H1 (cell line): ENCODE data around the gene MICU2. TPM values are rescaled to one million over a fixed set of nuclear protein-coding genes. Genes with fewer than 3 reads are reported as not detected.

Experiments
- CTCF ChIA-PET: fragments of 300-600 bp; sonication (Branson Sonifier 250); formaldehyde crosslinking; loops from one replicate; lab custom pipeline; 2021; ENCODE audit not compliant: partially characterized antibody; lab: Charles Lee
- POLR2A ChIA-PET: fragments of 300-600 bp; sonication (Branson Sonifier 250); formaldehyde crosslinking; loops from one replicate; lab custom pipeline; 2021; ENCODE audit warnings: inconsistent platforms; ENCODE audit not compliant: partially characterized antibody; lab: Charles Lee
- DNase-seq, 2 experiments: peaks; one replicate each; pipeline versions ENCODE4 v3.0.0 to v3.0.0-alpha.2; 2010 to 2022; ENCODE audit warnings: low spot score in 2 of 2, low read depth in 1 of 2, mixed read lengths in 1 of 2
- FAIRE-seq: peaks from 2 replicates; lab custom pipeline; 2011; peaks lifted over from hg19 to GRCh38; lab: Jason Lieb, UNC
- H2AFZ ChIP-seq: 2 replicates; pipeline ENCODE4 v1.8.1; 2012; ENCODE audit warnings: low read length, inconsistent platforms
- H2AK5ac ChIP-seq: 2 replicates; pipeline ENCODE4 v1.6.1; 2013; ENCODE audit warnings: low read depth, low read length
- H2BK120ac ChIP-seq: replicated peaks from 2 replicates; pipeline ENCODE3; 2013; ENCODE audit warnings: low read depth, low read length, inconsistent platforms
- H2BK12ac ChIP-seq: 2 replicates; pipeline ENCODE4 v1.6.1; 2013; ENCODE audit warnings: low read depth, low read length
- H2BK15ac ChIP-seq: 2 replicates; pipeline ENCODE4 v1.6.1; 2013; ENCODE audit warnings: low read length
- H2BK20ac ChIP-seq: 2 replicates; pipeline ENCODE4 v1.6.1; 2013; ENCODE audit warnings: low read length
- H2BK5ac ChIP-seq: 2 replicates; pipeline ENCODE4 v1.6.1; 2013; ENCODE audit warnings: low read depth, low read length
- H3K14ac ChIP-seq: 2 replicates; pipeline ENCODE4 v1.6.1; 2013; ENCODE audit warnings: inconsistent platforms; ENCODE audit not compliant: insufficient read length
- H3K18ac ChIP-seq: 2 replicates; pipeline ENCODE4 v1.6.1; 2013; ENCODE audit warnings: low read length; ENCODE audit errors: extremely low read depth
- H3K23ac ChIP-seq: 2 replicates; pipeline ENCODE4 v1.6.1; 2013; ENCODE audit warnings: inconsistent platforms; ENCODE audit not compliant: insufficient read length
- H3K23me2 ChIP-seq: 2 replicates; pipeline ENCODE4 v1.6.1; 2013; ENCODE audit warnings: low read depth, low read length
- H3K27ac ChIP-seq: 2 replicates; pipeline ENCODE4 v1.6.1; 2011; ENCODE audit warnings: low read depth, low read length, inconsistent platforms
- H3K27me3 ChIP-seq, 4 experiments: replicated peaks in 1 of 4; 1 replicate in 1 of 4; 2 replicates in 3 of 4; pipeline versions ENCODE4 v1.6.1 to v1.8.1; 2011 to 2013; ENCODE audit warnings: low read length in 3 of 4, mild to moderate bottlenecking in 3 of 4, inconsistent platforms in 2 of 4, mixed read lengths in 2 of 4, moderate library complexity in 1 of 4; ENCODE audit not compliant: control insufficient read depth in 3 of 4, insufficient read depth in 3 of 4; ENCODE audit errors: extremely low read depth in 1 of 4
- H3K36me3 ChIP-seq, 4 experiments: 2 replicates each; pipeline versions ENCODE4 v1.6.1 to v1.8.1; 2011 to 2013; ENCODE audit warnings: mild to moderate bottlenecking in 4 of 4, low read length in 3 of 4, moderate library complexity in 2 of 4, control low read depth in 1 of 4, inconsistent platforms in 1 of 4; ENCODE audit not compliant: insufficient read depth in 4 of 4, control insufficient read depth in 2 of 4
- H3K4ac ChIP-seq: replicated peaks from 2 replicates; pipeline ENCODE3; 2013; ENCODE audit warnings: low read length, low read depth, mixed read lengths, inconsistent platforms; ENCODE audit not compliant: insufficient read length
- H3K4me1 ChIP-seq, 4 experiments: replicated peaks in 1 of 4; 1 replicate in 1 of 4; 2 replicates in 3 of 4; pipeline versions ENCODE4 v1.6.1 to v1.8.1; 2011 to 2013; ENCODE audit warnings: low read length in 3 of 4, inconsistent platforms in 2 of 4, mixed read lengths in 1 of 4; ENCODE audit not compliant: insufficient read depth in 4 of 4, control insufficient read depth in 3 of 4
- H3K4me2 ChIP-seq, 2 experiments: 2 replicates each; pipeline versions ENCODE4 v1.6.1 to v1.8.1; 2011 to 2013; ENCODE audit warnings: low read depth in 2 of 2, low read length in 2 of 2, control low read depth in 1 of 2, inconsistent platforms in 1 of 2, mild to moderate bottlenecking in 1 of 2; ENCODE audit not compliant: insufficient read depth in 1 of 2
- H3K4me3 ChIP-seq, 4 experiments: fragments of 200-600, 300-600 bp in 1 of 4; sonication (generic), shearing (Covaris generic), sonication (Bioruptor Twin) in 1 of 4; 2 replicates each; pipeline versions ENCODE4 v1.5.1 to v1.8.1; 2011 to 2016; ENCODE audit warnings: low read length in 4 of 4, low read depth in 3 of 4, control low read depth in 2 of 4, inconsistent platforms in 2 of 4, mild to moderate bottlenecking in 2 of 4, mixed read lengths in 1 of 4, moderate library complexity in 1 of 4; ENCODE audit not compliant: insufficient read depth in 2 of 4; ENCODE audit errors: extremely low read depth in 1 of 4
- H3K56ac ChIP-seq: replicated peaks from 2 replicates; pipeline ENCODE3; 2013; ENCODE audit warnings: low read depth, mild to moderate bottlenecking, mixed read lengths, low read length, inconsistent platforms; ENCODE audit not compliant: insufficient read length
- H3K79me1 ChIP-seq: 2 replicates; pipeline ENCODE4 v1.6.1; 2013; ENCODE audit warnings: low read depth, low read length, control low read depth
- H3K79me2 ChIP-seq, 2 experiments: 2 replicates each; pipeline versions ENCODE4 v1.6.1 to v1.8.1; 2012 to 2013; ENCODE audit warnings: low read length in 2 of 2, mild to moderate bottlenecking in 2 of 2, inconsistent platforms in 1 of 2; ENCODE audit not compliant: insufficient read depth in 2 of 2, control insufficient read depth in 1 of 2
- H3K9ac ChIP-seq, 4 experiments: replicated peaks in 1 of 4; 1 replicate in 1 of 4; 2 replicates in 3 of 4; pipeline versions ENCODE4 v1.6.1 to v1.8.1; 2011 to 2013; ENCODE audit warnings: low read depth in 3 of 4, low read length in 3 of 4, control low read depth in 2 of 4, mild to moderate bottlenecking in 2 of 4, moderate library complexity in 2 of 4, inconsistent platforms in 1 of 4; ENCODE audit errors: extremely low read depth in 1 of 4
- H3K9me3 ChIP-seq, 2 experiments: 2 replicates each; pipeline versions ENCODE4 v1.6.1 to v1.8.1; 2012 to 2013; ENCODE audit warnings: mild to moderate bottlenecking in 2 of 2, moderate library complexity in 2 of 2, control low read depth in 1 of 2, inconsistent platforms in 1 of 2, low read depth in 1 of 2, low read length in 1 of 2, mixed read lengths in 1 of 2; ENCODE audit not compliant: insufficient read depth in 2 of 2
- H4K20me1 ChIP-seq, 2 experiments: replicated peaks in 1 of 2; 2 replicates each; pipeline versions ENCODE3 to v1.8.1; 2011 to 2013; ENCODE audit warnings: inconsistent platforms in 2 of 2, low read length in 2 of 2, mild to moderate bottlenecking in 1 of 2; ENCODE audit not compliant: insufficient read depth in 2 of 2, control insufficient read depth in 1 of 2
- H4K5ac ChIP-seq: 2 replicates; pipeline ENCODE4 v1.6.1; 2013; ENCODE audit warnings: low read length, low read depth, mixed read lengths, inconsistent platforms; ENCODE audit not compliant: insufficient read length
- H4K8ac ChIP-seq: 2 replicates; pipeline ENCODE4 v1.8.0; 2013; ENCODE audit warnings: mild to moderate bottlenecking, moderate library complexity, low read length, inconsistent platforms; ENCODE audit not compliant: insufficient read depth; ENCODE audit errors: extremely low read depth
- H4K91ac ChIP-seq: replicated peaks from 2 replicates; pipeline ENCODE3; 2013; ENCODE audit warnings: low read length, mixed read lengths, inconsistent platforms; ENCODE audit not compliant: insufficient read length
- BCL11A ChIP-seq, 2 experiments: IDR thresholded peaks; one replicate each; pipeline ENCODE4 v1.6.1; 2011; ENCODE audit warnings: low read depth in 2 of 2, low read length in 2 of 2, mild to moderate bottlenecking in 2 of 2
- CHD2 ChIP-seq: IDR thresholded peaks from 2 replicates; pipeline ENCODE4 v1.6.1; 2012; ENCODE audit warnings: low read length, improper control_type of control experiment
- EGR1 ChIP-seq: IDR thresholded peaks from 2 replicates; pipeline ENCODE4 v1.6.1; 2011; ENCODE audit warnings: low read depth, low read length, borderline replicate concordance
- KDM1A ChIP-seq: fragments of 200-600, 300-600 bp; sonication (generic); IDR thresholded peaks from 2 replicates; pipeline ENCODE4 v1.7.1; 2016; ENCODE audit warnings: mild to moderate bottlenecking, low read length, borderline replicate concordance
- KDM4A ChIP-seq: IDR thresholded peaks from one replicate; pipeline ENCODE4 v1.7.1; 2012; ENCODE audit warnings: low read depth, mild to moderate bottlenecking, moderate library complexity, low read length, inconsistent platforms; ENCODE audit not compliant: severe bottlenecking
- KDM5A ChIP-seq: fragments of 200-600 bp; IDR thresholded peaks from 2 replicates; pipeline ENCODE4 v1.7.1; 2012; ENCODE audit warnings: mild to moderate bottlenecking, low read length, inconsistent platforms, mixed read lengths
- PHF8 ChIP-seq: fragments of 200-600 bp; sonication (generic); conservative IDR thresholded peaks from 2 replicates; pipeline ENCODE4 v1.7.1; 2012; ENCODE audit warnings: low read depth, mild to moderate bottlenecking, inconsistent platforms, low read length, moderate library complexity
- POU5F1 ChIP-seq: IDR thresholded peaks from 2 replicates; pipeline ENCODE4 v1.6.1; 2011; ENCODE audit warnings: low read depth, mild to moderate bottlenecking, low read length, moderate library complexity
- RBBP5 ChIP-seq: IDR thresholded peaks from 2 replicates; pipeline ENCODE4 v1.7.1; 2012; ENCODE audit warnings: low read depth, mild to moderate bottlenecking, inconsistent platforms, low read length, moderate library complexity, borderline replicate concordance
- SIRT6 ChIP-seq: IDR thresholded peaks from one replicate; pipeline ENCODE4 v1.7.1; 2012; ENCODE audit warnings: low read length, inconsistent platforms
- SP2 ChIP-seq: IDR thresholded peaks from 2 replicates; pipeline ENCODE4 v1.6.1; 2012; ENCODE audit warnings: mild to moderate bottlenecking, low read length, inconsistent platforms
- TBP ChIP-seq: IDR thresholded peaks from 2 replicates; pipeline ENCODE4 v1.6.1; 2011; ENCODE audit warnings: low read depth, low read length, improper control_type of control experiment
- TEAD4 ChIP-seq: IDR thresholded peaks from 2 replicates; pipeline ENCODE4 v1.6.1; 2012; ENCODE audit warnings: low read depth, low read length, inconsistent platforms, mixed read lengths
- WGBS, 2 experiments: shearing (Covaris generic) in 1 of 2; methylation state at CpG; one replicate each; pipeline versions ENCODE4 v1.1.6 to v1.1.7; 2013 to 2015; ENCODE audit warnings: low lambda C conversion rate in 2 of 2, mixed read lengths in 2 of 2, inconsistent platforms in 1 of 2, low coverage in 1 of 2, missing lambda C conversion rate in 1 of 2; ENCODE audit not compliant: insufficient replicate concordance in 2 of 2, insufficient coverage in 1 of 2, insufficient read length in 1 of 2; ENCODE audit errors: extremely low coverage in 1 of 2, missing lambda C conversion rate in 1 of 2; 5-methylcytosine and 5-hydroxymethylcytosine counted together
- polyA plus RNA-seq, 7 experiments: library from polyadenylated mRNA; depleted of rRNA in 3 of 7; stranded (reverse) in 5 of 7; unstranded in 2 of 7; fragments of >200 nt in 5 of 7; fragments of 200-250 nt in 2 of 7; gene quantifications; 1 replicate in 5 of 7; 2 replicates in 1 of 7; 4 replicates in 1 of 7; pipeline versions ENCODE4 v1.2.1 to v1.2.3, GENCODE V29; 2011 to 2013; ENCODE audit warnings: missing spikeins in 2 of 7, mixed read lengths in 2 of 7
- total RNA-seq: library from RNA; stranded (reverse); fragmentation: NEBNext Ultra II Directional; extraction: Animal tissue kit (Norgen Biotek cat#: 25700); gene quantifications from 2 replicates; pipeline ENCODE4 v1.2.1, GENCODE V29; 2021

Gene MICU2
- total and polyA plus RNA-seq, 2 of the 8 experiments (the other 6 are each of a cell fraction or from before 2014, with no cell fraction given) = 34.6 to 36.5 TPM

DNA sequence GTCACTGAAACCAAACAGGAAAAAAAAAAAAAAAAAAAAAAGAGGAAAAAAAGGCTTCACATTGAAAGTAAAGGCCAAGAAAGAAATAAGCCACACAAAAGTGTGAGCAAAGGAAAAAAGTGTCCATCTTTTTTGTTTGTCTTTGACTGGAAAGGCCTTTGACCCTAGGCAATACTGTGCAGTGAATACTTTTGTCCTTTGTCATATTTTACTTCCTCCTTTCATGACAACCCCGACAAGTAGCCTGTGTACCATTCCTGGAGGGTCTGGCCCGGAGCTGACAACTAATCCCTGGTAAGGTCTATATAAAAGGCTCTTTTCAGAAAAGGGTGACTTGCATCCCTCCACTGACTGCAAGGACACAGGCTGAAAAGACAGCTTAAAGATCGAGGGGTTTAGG, 12.9 kb upstream of the MICU2 start:
- Histone ChIP-seq H3K27me3 (no peaks in the 10 kb centered on the region; a peak in 1 of 7 replicates), H2AFZ (no peak overlapping the region), H2BK20ac (no peak overlapping the region), H3K23me2 (no peaks in the 10 kb centered on the region), H4K8ac (no peak overlapping the region), H3K4me2 (no peak overlapping the region), H3K56ac (no peak overlapping the region), H3K18ac (no peak overlapping the region), H3K79me1 (no peaks in the 10 kb centered on the region), H3K14ac (no peak overlapping the region), H3K9ac (no peak overlapping the region), H3K4ac (no peak overlapping the region), H4K5ac (no peak overlapping the region), H3K79me2 (no peaks in the 10 kb centered on the region), H3K4me1 (no peaks in the 10 kb centered on the region), H3K9me3 (no peaks in the 10 kb centered on the region), H3K27ac (no peak overlapping the region), H2BK15ac (no peak overlapping the region), H4K20me1 (no peaks in the 10 kb centered on the region), H2BK12ac (no peak overlapping the region), H3K36me3 (no peaks in the 10 kb centered on the region), H3K4me3 (no peak overlapping the region), H4K91ac (no peak overlapping the region), H2BK5ac (no peak overlapping the region), H3K23ac (no peak overlapping the region), H2AK5ac (no peak overlapping the region), H2BK120ac (no peak overlapping the region)
- POLR2A ChIA-PET = no interaction called here
- DNase-seq (no peak), FAIRE-seq (no peak)
- 89% methylated on average over 3 of the region's 3 CpGs; no CpG with 5 or more reads in 1 of the 2 experiments for WGBS, 2 experiments
- CTCF ChIA-PET = interaction anchor here (0.7 to 1.4 kb wide), 4 partner anchors 9 to 138 kb away, joined by 3 to 5 read pairs (median 4); no protein-coding TSS in a partner anchor
- no peak for TF ChIP-seq RBBP5
- no peak for TF ChIP-seq EGR1
- TF ChIP-seq KDM4A = no peak
- no peak for TF ChIP-seq POU5F1
- no peak for TF ChIP-seq SP2
- no peak for TF ChIP-seq SIRT6
- TF ChIP-seq KDM5A = no peak
- no peak for TF ChIP-seq BCL11A (IDR thresholded peaks at IDR 0.05; ENCODE audit: low read depth in 2 of 2, low read length in 2 of 2)
- TF ChIP-seq TEAD4 = no peak
- no peak for TF ChIP-seq KDM1A
- TF ChIP-seq PHF8 = no peak
- TF ChIP-seq TBP = no peak
- no peak for TF ChIP-seq CHD2
